GM12878 (cell line): ENCODE results near the gene SLC31A2. TPM values are rescaled to one million over a fixed set of nuclear protein-coding genes. Genes with fewer than 3 reads are reported as not detected.

Experiments used
- ATAC-seq: fragments of 200-7000 bp; cut with Tn5 transposase; 3 replicates; pipeline ENCODE4 v1.9.1; 2020; ENCODE audit warnings: mild to moderate bottlenecking, moderate library complexity
- BruUV-seq: library from RNA; stranded (reverse); fragments of 400-500 nt; replicated peaks from 2 replicates; lab custom pipeline; 2021; lab: Mats Ljungman, UMichigan
- CTCF ChIA-PET: fragments of 300-600 bp; sonication (Branson Sonifier 250); formaldehyde crosslinking; extraction: SDS; loops from one replicate; lab custom pipeline; 2021; ENCODE audit warnings: inconsistent platforms; lab: Yijun Ruan, JAX
- POLR2A ChIA-PET: fragments of 350-600 bp; formaldehyde crosslinking; extraction: SDS; loops from one replicate; lab custom pipeline; 2021; ENCODE audit warnings: inconsistent platforms; lab: Charles Lee
- RAD21 ChIA-PET: fragments of 300-600 bp; sonication (Branson Sonifier 250); formaldehyde crosslinking; loops from one replicate; lab custom pipeline; 2023; ENCODE audit warnings: antibody characterized with exemption; ENCODE audit not compliant: unreplicated experiment; lab: Charles Lee
- SMC1A ChIA-PET: fragments of 300-600 bp; sonication (Branson Sonifier 250); formaldehyde crosslinking; loops from one replicate; lab custom pipeline; 2023; ENCODE audit not compliant: unreplicated experiment, uncharacterized antibody; lab: Charles Lee
- DNase-seq: peaks from one replicate; pipeline ENCODE4 v3.0.0-alpha.2; 2011; ENCODE audit warnings: low read depth, low spot score
- FAIRE-seq: peaks from 3 replicates; lab custom pipeline; 2011; peaks lifted over from hg19 to GRCh38; lab: Jason Lieb, UNC
- H2AFZ ChIP-seq: 2 replicates; pipeline ENCODE4 v1.6.0; 2011; ENCODE audit warnings: low read depth, low read length, control low read depth; ENCODE audit not compliant: control insufficient read depth
- H3K27ac ChIP-seq: 2 replicates; pipeline ENCODE4 v1.5.1; 2011; ENCODE audit warnings: control low read depth; ENCODE audit not compliant: control insufficient read depth, insufficient read depth
- H3K27me3 ChIP-seq, 2 experiments: replicated peaks in 1 of 2; 2 replicates each; pipeline versions ENCODE4 v1.6.0 to v1.6.1; 2011; ENCODE audit warnings: low read length in 1 of 2; ENCODE audit not compliant: control insufficient read depth in 2 of 2, insufficient read depth in 2 of 2
- H3K36me3 ChIP-seq, 2 experiments: 2 replicates each; pipeline ENCODE4 v1.5.1; 2011; ENCODE audit warnings: low read length in 1 of 2; ENCODE audit not compliant: control insufficient read depth in 2 of 2, insufficient read depth in 2 of 2
- H3K4me1 ChIP-seq: 2 replicates; pipeline ENCODE4 v1.6.1; 2011; ENCODE audit warnings: mild to moderate bottlenecking, low read length, moderate library complexity, mixed read lengths; ENCODE audit not compliant: control insufficient read depth, insufficient read depth
- H3K4me2 ChIP-seq: 2 replicates; pipeline ENCODE4 v1.6.0; 2011; ENCODE audit warnings: control low read depth; ENCODE audit not compliant: control insufficient read depth, insufficient read depth
- H3K4me3 ChIP-seq: fragments of 200-600 bp; sonication (generic); 2 replicates; pipeline ENCODE4 v1.5.1; 2016
- H3K79me2 ChIP-seq: 2 replicates; pipeline ENCODE4 v1.6.0; 2011; ENCODE audit warnings: low read length; ENCODE audit not compliant: control insufficient read depth, insufficient read depth
- H3K9ac ChIP-seq: 2 replicates; pipeline ENCODE4 v1.8.0; 2011; ENCODE audit warnings: low read length, control low read depth, mixed read lengths; ENCODE audit not compliant: control insufficient read depth, insufficient read depth
- H3K9me3 ChIP-seq: replicated peaks from 3 replicates; pipeline ENCODE4 v1.5.1; 2011; ENCODE audit warnings: mild to moderate bottlenecking, low read length; ENCODE audit not compliant: control insufficient read depth, insufficient read depth
- H4K20me1 ChIP-seq: 2 replicates; pipeline ENCODE4 v1.6.0; 2011; ENCODE audit not compliant: control insufficient read depth, insufficient read depth
- BCL11A ChIP-seq: IDR thresholded peaks from 2 replicates; pipeline ENCODE4 v1.6.1; 2011; ENCODE audit warnings: low read depth, low read length
- BHLHE40 ChIP-seq, 2 experiments: fragments of 450-650 bp in 1 of 2; IDR thresholded peaks; 2 replicates each; pipeline ENCODE4 v1.6.1; 2011 to 2017; ENCODE audit warnings: low read depth in 2 of 2, borderline replicate concordance in 1 of 2, improper control_type of control experiment in 1 of 2, low read length in 1 of 2, mild to moderate bottlenecking in 1 of 2
- CBX3 ChIP-seq: fragments of 200-600 bp; sonication (generic); IDR thresholded peaks from 2 replicates; pipeline ENCODE4 v1.6.1; 2016; ENCODE audit warnings: low read depth, borderline replicate concordance
- CHD4 ChIP-seq: fragments of 200-600 bp; sonication (generic); IDR thresholded peaks from 2 replicates; pipeline ENCODE4 v1.6.1; 2016; ENCODE audit warnings: mild to moderate bottlenecking
- KAT2A ChIP-seq: conservative IDR thresholded peaks from 2 replicates; pipeline ENCODE4 v1.6.1; 2011; ENCODE audit warnings: low read depth, low read length; ENCODE audit not compliant: control insufficient read depth
- KLF5 ChIP-seq: fragments of 450-650 bp; IDR thresholded peaks from 2 replicates; pipeline ENCODE4 v1.6.1; 2014; ENCODE audit warnings: mild to moderate bottlenecking; ENCODE audit not compliant: partially characterized antibody
- WGBS: methylation state at CpG from one replicate; pipeline ENCODE4 v1.1.6; 2016; ENCODE audit warnings: low lambda C conversion rate; ENCODE audit not compliant: insufficient replicate concordance, insufficient coverage; ENCODE audit errors: missing lambda C conversion rate; 5-methylcytosine and 5-hydroxymethylcytosine counted together
- in situ Hi-C: fragments of 300-500 bp; cut with MboI; formaldehyde crosslinking; loops from 9 replicates; pipeline ENCODE4 v1.14.3; 2018; ENCODE audit warnings: mixed read lengths
- intact Hi-C: fragments of 100-400 bp; cut with micrococcal nuclease; formaldehyde crosslinking; loops from one replicate; pipeline ENCODE4 v1.14.2; 2022; ENCODE audit not compliant: unreplicated experiment
- polyA plus RNA-seq, 11 experiments: library from polyadenylated mRNA; depleted of rRNA in 4 of 11; unstranded in 6 of 11; stranded (reverse) in 5 of 11; fragments of >200 nt; fragmentation: Nextera tagmentation in 4 of 11; fragmentation: Illumina TruSeq in 1 of 11; extraction: Ambion mirVana in 4 of 11; extraction: Trizol in 1 of 11; gene quantifications; 1 replicate in 1 of 11; 2 replicates in 10 of 11; pipeline versions ENCODE4 v1.2.1 to v1.2.3, GENCODE V29; 2011 to 2016; ENCODE audit warnings: inconsistent platforms in 2 of 11, missing spikeins in 2 of 11, low read depth in 1 of 11
- total RNA-seq, 4 experiments: library from RNA; depleted of rRNA in 3 of 4; stranded (reverse); fragments of >200 nt in 3 of 4; fragmentation: Illumina TruSeq in 1 of 4; extraction: Trizol in 1 of 4; gene quantifications; 2 replicates each; pipeline versions ENCODE4 v1.2.1 to v1.2.3, GENCODE V29; 2013 to 2021
- TF ChIP-seq, protein P1 (sequence below): IDR thresholded peaks from 2 replicates; pipeline ENCODE4 v1.6.1; 2011; ENCODE audit warnings: borderline replicate concordance, low read depth, mild to moderate bottlenecking, moderate library complexity, mixed read lengths, low read length; ENCODE audit not compliant: insufficient read depth; ENCODE audit errors: extremely low read length
- TF ChIP-seq, protein P2 (sequence below), 3 experiments: IDR thresholded peaks in 2 of 3; conservative IDR thresholded peaks in 1 of 3; 2 replicates each; pipeline ENCODE4 v1.5.1; 2011; ENCODE audit warnings: low read depth in 3 of 3, low read length in 3 of 3, mild to moderate bottlenecking in 3 of 3, control low read depth in 2 of 3, moderate library complexity in 2 of 3, inconsistent platforms in 1 of 3, mixed read lengths in 1 of 3; ENCODE audit not compliant: control insufficient read depth in 2 of 3, insufficient read depth in 1 of 3; ENCODE audit errors: extremely low read depth in 1 of 3

Gene SLC31A2
- total and polyA plus RNA-seq, 10 of the 15 experiments (the other 5 are each of a cell fraction or from before 2014, with no cell fraction given) = 0.09 to 1.9 (median 0.93) TPM

GRCh38 chr9:113156880-113157279 lies 6.1 kb downstream of the SLC31A2 start:
- TF ChIP-seq, protein P1, sequence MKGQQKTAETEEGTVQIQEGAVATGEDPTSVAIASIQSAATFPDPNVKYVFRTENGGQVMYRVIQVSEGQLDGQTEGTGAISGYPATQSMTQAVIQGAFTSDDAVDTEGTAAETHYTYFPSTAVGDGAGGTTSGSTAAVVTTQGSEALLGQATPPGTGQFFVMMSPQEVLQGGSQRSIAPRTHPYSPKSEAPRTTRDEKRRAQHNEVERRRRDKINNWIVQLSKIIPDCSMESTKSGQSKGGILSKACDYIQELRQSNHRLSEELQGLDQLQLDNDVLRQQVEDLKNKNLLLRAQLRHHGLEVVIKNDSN = no peak
- TF ChIP-seq, protein P2, sequence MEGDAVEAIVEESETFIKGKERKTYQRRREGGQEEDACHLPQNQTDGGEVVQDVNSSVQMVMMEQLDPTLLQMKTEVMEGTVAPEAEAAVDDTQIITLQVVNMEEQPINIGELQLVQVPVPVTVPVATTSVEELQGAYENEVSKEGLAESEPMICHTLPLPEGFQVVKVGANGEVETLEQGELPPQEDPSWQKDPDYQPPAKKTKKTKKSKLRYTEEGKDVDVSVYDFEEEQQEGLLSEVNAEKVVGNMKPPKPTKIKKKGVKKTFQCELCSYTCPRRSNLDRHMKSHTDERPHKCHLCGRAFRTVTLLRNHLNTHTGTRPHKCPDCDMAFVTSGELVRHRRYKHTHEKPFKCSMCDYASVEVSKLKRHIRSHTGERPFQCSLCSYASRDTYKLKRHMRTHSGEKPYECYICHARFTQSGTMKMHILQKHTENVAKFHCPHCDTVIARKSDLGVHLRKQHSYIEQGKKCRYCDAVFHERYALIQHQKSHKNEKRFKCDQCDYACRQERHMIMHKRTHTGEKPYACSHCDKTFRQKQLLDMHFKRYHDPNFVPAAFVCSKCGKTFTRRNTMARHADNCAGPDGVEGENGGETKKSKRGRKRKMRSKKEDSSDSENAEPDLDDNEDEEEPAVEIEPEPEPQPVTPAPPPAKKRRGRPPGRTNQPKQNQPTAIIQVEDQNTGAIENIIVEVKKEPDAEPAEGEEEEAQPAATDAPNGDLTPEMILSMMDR (IDR thresholded peaks at IDR 0.05 in 2 of 3, conservative IDR thresholded peaks at IDR 0.05 in 1 of 3; ENCODE audit: control insufficient read depth in 2 of 3, extremely low read depth in 1 of 3, insufficient read depth in 1 of 3, low read depth in 3 of 3, low read length in 3 of 3) = peak in 1 of 3 experiments; percentile 24; a peak in 1 of 6 replicates
- DNase-seq = no peak
- no TSS peak for BruUV-seq
- Histone ChIP-seq H3K4me1 (no peaks in the 10 kb centered on the region), H3K79me2 (no peaks in the 10 kb centered on the region), H3K27ac (no peak overlapping the region), H4K20me1 (no peaks in the 10 kb centered on the region), H3K4me3 (no peak overlapping the region), H3K27me3 (no peaks in the 10 kb centered on the region), H2AFZ (no peak overlapping the region), H3K9me3 (no peaks in the 10 kb centered on the region), H3K9ac (no peak overlapping the region), H3K4me2 (no peak overlapping the region), H3K36me3 (peaks cover 6 to 9% of the 10 kb centered on the region in 2 experiments)
- 100% methylated on average over 1 of the region's 1 CpG for WGBS
- SMC1A ChIA-PET = interaction anchor here (1.1 kb wide), 1 partner anchor 34 kb away, joined by 4 read pairs; no protein-coding TSS in a partner anchor
- CTCF ChIA-PET = interaction anchor here (1.2 kb wide), 1 partner anchor 45 kb away, joined by 5 read pairs; no protein-coding TSS in a partner anchor
- intact Hi-C loops (no loop called here), in situ Hi-C loops (no loop called here)
- peak; percentile 80 for FAIRE-seq
- RAD21 ChIA-PET = no interaction called here
- POLR2A ChIA-PET = no interaction called here
- ATAC-seq = peak; percentile 27; the same call in 2 of the 3 replicates

DNA sequence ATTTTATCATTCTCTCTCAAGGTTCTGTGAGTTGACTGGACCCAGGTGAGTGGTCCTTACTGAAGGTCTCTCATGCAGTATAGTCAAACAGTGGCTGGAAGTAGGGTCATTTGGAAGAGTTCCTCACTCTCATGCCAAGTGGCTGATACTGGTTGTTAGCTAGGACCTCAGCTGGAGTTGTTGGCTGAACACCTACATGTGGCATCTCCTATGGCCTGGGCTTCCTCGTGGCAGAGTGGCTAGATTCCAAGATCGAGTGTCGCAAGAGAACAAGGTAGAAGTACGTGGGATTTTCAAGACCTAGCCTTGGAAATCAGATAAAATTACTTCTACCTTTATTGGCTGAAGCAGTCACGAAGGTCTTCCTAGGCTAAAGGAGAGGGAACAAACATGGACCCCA lies 7.6 kb downstream of the SLC31A2 start:
- intact Hi-C loops (no loop called here), in situ Hi-C loops (no loop called here)
- DNase-seq = no peak
- RAD21 ChIA-PET = no interaction called here
- H3K4me2 ChIP-seq = no peak overlapping the region
- CTCF ChIA-PET = no interaction called here
- no peak for FAIRE-seq
- H3K36me3 ChIP-seq = peaks cover 11 to 17% of the 10 kb centered on the region in 2 experiments
- 93% methylated on average over 5 of the region's 5 CpGs for WGBS
- ATAC-seq = no peak
- SMC1A ChIA-PET = no interaction called here
- BruUV-seq = no TSS peak
- H2AFZ ChIP-seq = no peak overlapping the region
- no peaks in the 10 kb centered on the region for H4K20me1 ChIP-seq
- POLR2A ChIA-PET = no interaction called here
- no peaks in the 10 kb centered on the region for H3K79me2 ChIP-seq
- H3K27me3 ChIP-seq = no peaks in the 10 kb centered on the region
- H3K27ac ChIP-seq = no peak overlapping the region
- H3K4me3 ChIP-seq = no peak overlapping the region
- H3K9ac ChIP-seq = no peak overlapping the region
- H3K9me3 ChIP-seq = no peaks in the 10 kb centered on the region
- TF ChIP-seq CBX3 (no peak), CHD4 (no peak), KAT2A (no peak), BCL11A (no peak), KLF5 (no peak), BHLHE40 (IDR thresholded peaks at IDR 0.05; ENCODE audit: borderline replicate concordance in 1 of 2, low read depth in 2 of 2, low read length in 1 of 2) (no peak)
- no peaks in the 10 kb centered on the region for H3K4me1 ChIP-seq
